Cardiac muscle cell (in vitro differentiated cells and primary cell): ENCODE data around the gene CREB5. TPM values are rescaled to one million over a fixed set of nuclear protein-coding genes. Genes with fewer than 3 reads are reported as not detected.
A peak's percentile ranks its signal among the peaks of the same experiment; 100 is the strongest.

Source experiments
- DNase-seq, 2 donors: peaks; one replicate each; pipeline versions ENCODE4 v3.0.0 to v3.0.0-alpha.2; 2010 to 2017; ENCODE audit warnings: low read depth in 1 of 2, low spot score in 1 of 2
- H3K27ac ChIP-seq: fragments of 200-600 bp; sonication (generic); 2 replicates; pipeline ENCODE4 v1.5.1; 2016
- H3K27me3 ChIP-seq: fragments of 200-600 bp; sonication (generic); 2 replicates; pipeline ENCODE4 v1.6.0; 2016; ENCODE audit warnings: control low read depth
- H3K36me3 ChIP-seq: fragments of 200-600 bp; sonication (generic); 2 replicates; pipeline ENCODE4 v1.5.1; 2016; ENCODE audit warnings: control low read depth
- H3K4me1 ChIP-seq: fragments of 200-600 bp; sonication (generic); 2 replicates; pipeline ENCODE4 v1.8.1; 2017; ENCODE audit warnings: low read depth, mild to moderate bottlenecking, mixed run types
- H3K4me3 ChIP-seq: fragments of 200-600 bp; sonication (generic); 2 replicates; pipeline ENCODE4 v1.5.1; 2016; ENCODE audit warnings: mild to moderate bottlenecking
- H3K9me3 ChIP-seq: fragments of 200-600 bp; sonication (generic); 2 replicates; pipeline ENCODE4 v1.5.1; 2017; ENCODE audit warnings: low read depth, mild to moderate bottlenecking, control low read depth
- CTCF ChIP-seq: IDR thresholded peaks from 2 replicates; pipeline ENCODE4 v1.5.1; 2012; ENCODE audit warnings: low read depth, mild to moderate bottlenecking, low read length
- polyA plus RNA-seq: library from polyadenylated mRNA; unstranded; fragments of >200 nt; fragmentation: Nextera tagmentation; extraction: Ambion mirVana; gene quantifications from 2 replicates; pipeline ENCODE4 v1.2.1, GENCODE V29; 2016
- total RNA-seq: library from RNA; depleted of rRNA; stranded (reverse); fragments of >200 nt; gene quantifications from 2 replicates; pipeline ENCODE4 v1.2.3, GENCODE V29; 2016

The CREB5 gene
- total and polyA plus RNA-seq, 2 experiments from 2014 or later = 4.6 TPM

DNA sequence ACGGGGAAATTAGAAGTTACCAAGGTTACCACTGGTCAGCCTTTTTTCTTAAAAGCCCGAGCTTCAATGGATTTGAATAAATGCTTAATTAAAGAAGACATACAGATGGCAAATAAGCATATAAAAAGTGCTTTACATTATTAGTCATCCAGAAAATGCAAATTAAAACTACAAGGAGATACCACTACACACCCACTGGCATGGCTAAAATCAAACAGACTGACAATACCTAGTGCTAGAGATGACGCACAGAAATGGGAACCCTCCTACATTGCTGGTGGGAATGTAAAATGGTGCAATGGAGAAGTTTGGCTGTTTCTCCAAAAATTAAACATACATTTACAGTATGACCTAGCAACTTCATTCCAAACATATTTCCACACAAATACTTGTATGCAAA lies 38.3 kb upstream of the CREB5 start:
- no peak for DNase-seq
- Histone ChIP-seq H3K36me3 (no peaks in the 10 kb centered on the region), H3K4me1 (no peaks in the 10 kb centered on the region), H3K9me3 (no peaks in the 10 kb centered on the region), H3K27me3 (no peaks in the 10 kb centered on the region), H3K27ac (no peak overlapping the region), H3K4me3 (no peak overlapping the region)
- TF ChIP-seq CTCF = no peak

- H3K4me1 ChIP-seq = no peaks in the 10 kb centered on the region
- H3K27ac ChIP-seq = no peak overlapping the region
- TF ChIP-seq CTCF = no peak
- no peaks in the 10 kb centered on the region for H3K27me3 ChIP-seq
- H3K9me3 ChIP-seq = no peaks in the 10 kb centered on the region
- DNase-seq = no peak
- H3K36me3 ChIP-seq = no peaks in the 10 kb centered on the region
- H3K4me3 ChIP-seq = no peak overlapping the region
Measured at GRCh38 chr7:28375729-28376128, 36.6 kb upstream of the CREB5 start.

DNA sequence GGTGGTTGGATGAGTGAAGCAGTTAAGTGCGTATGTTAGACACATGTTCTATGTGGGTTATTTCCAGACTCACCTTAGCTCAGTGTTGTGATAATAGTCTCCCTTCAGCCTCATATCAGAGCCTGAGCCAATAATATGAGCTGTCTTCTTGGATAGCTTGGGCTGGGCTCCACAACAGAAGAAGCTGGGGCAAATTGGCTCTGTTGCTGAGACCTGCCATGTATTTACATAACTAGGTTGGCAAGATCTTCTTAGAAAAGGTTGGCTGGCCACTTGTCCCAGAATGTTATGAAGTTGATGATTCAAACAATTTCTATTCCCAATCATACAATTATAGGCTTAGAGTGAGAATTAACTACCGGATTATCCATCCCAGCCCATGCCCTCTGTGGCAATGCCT lies 35.7 kb upstream of the CREB5 start:
- H3K4me1 ChIP-seq = no peaks in the 10 kb centered on the region
- no peaks in the 10 kb centered on the region for H3K9me3 ChIP-seq
- TF ChIP-seq CTCF = no peak
- DNase-seq = no peak
- no peaks in the 10 kb centered on the region for H3K36me3 ChIP-seq
- H3K27ac ChIP-seq = no peak overlapping the region
- H3K27me3 ChIP-seq = no peaks in the 10 kb centered on the region
- H3K4me3 ChIP-seq = no peak overlapping the region

DNA sequence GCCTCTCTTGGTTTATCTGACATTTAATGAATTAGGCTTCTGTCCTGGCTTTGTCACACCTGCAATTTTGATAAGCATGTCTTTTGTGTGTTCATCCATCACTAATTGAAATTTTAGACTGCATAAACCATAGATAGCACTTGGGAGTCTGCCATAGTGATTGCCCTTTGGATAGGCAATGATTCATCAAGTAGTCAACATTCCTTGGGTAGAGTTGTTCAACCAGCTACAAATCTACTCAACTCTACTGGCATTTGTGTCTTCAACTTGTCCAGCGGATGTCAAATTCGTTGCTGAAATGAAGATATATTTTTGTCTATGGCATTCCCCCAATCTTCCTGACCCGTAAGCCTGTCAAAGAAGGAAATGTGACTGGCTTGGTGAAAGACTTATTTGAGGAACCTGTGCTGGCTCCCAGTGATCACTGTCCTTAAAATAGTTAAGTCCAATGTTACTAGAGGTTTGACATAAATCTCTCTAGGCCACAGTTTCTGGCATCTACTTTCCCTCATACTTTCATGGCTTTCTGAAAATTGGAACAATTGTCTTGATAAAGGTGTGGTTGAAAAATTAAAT lies 33.7 kb upstream of the CREB5 start:
- H3K27me3 ChIP-seq = no peaks in the 10 kb centered on the region
- no peaks in the 10 kb centered on the region for H3K36me3 ChIP-seq
- no peak for DNase-seq
- H3K4me3 ChIP-seq = no peak overlapping the region
- H3K4me1 ChIP-seq = no peaks in the 10 kb centered on the region
- no peaks in the 10 kb centered on the region for H3K9me3 ChIP-seq
- no peak overlapping the region for H3K27ac ChIP-seq
- no peak for TF ChIP-seq CTCF

DNA sequence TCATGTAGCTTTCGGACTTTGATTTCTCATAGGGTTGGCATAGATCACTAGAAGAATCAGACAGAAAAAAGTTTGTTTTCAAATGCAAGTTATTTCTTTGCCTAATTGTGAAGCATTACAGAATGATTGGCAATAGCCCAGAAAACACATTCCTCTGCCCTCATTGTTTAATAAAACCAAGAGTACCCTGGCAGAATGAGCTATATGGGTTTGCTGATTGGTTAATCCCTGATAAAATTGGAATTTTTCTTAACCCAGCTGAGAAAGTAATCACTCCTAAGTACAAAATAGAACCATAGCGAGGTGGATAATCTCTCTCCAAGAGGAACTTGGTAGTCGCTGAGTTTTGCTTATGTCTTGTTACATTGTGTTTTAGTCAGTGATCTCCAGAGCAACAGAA lies 30.9 kb upstream of the CREB5 start:
- no peak for TF ChIP-seq CTCF
- DNase-seq = peak in 1 of 2 donors; percentile 33
- no peaks in the 10 kb centered on the region for H3K36me3 ChIP-seq
- no peaks in the 10 kb centered on the region for H3K27me3 ChIP-seq
- H3K27ac ChIP-seq = no peak overlapping the region
- H3K4me1 ChIP-seq = no peaks in the 10 kb centered on the region
- H3K9me3 ChIP-seq = no peaks in the 10 kb centered on the region
- no peak overlapping the region for H3K4me3 ChIP-seq

GRCh38 chr7:28382144-28382543 lies 30.2 kb upstream of the CREB5 start:
- Histone ChIP-seq H3K4me3 (no peak overlapping the region), H3K36me3 (no peaks in the 10 kb centered on the region), H3K27ac (no peak overlapping the region), H3K9me3 (no peaks in the 10 kb centered on the region), H3K4me1 (no peaks in the 10 kb centered on the region), H3K27me3 (no peaks in the 10 kb centered on the region)
- TF ChIP-seq CTCF = no peak
- DNase-seq = no peak
